Stimulated activated memory B cell treated with anti-CD40 and anti-IgM and Interleukin-4, amounts not matched to agents 10 μg/mL and 1 μg/mL and 100 μg/mL, for 72 hours (primary cell): ENCODE data around the gene CCAR1.
A peak's percentile ranks its signal among the peaks of the same experiment; 100 is the strongest.
"Not testable (repeated sequence)": the region's sequence is repeated elsewhere in the genome, so short reads cannot be mapped to it uniquely, and the experiment has no call there.

Source experiments
- ATAC-seq: fragments of 150-1000 bp; cut with Tn5 transposase; 2 replicates; pipeline ENCODE4 v1.10.0; 2021
- H3K27ac Mint-ChIP-seq: one replicate; pipeline ENCODE4 v1.8.0; 2022; ENCODE audit warnings: mild to moderate bottlenecking, mixed read lengths
- H3K27me3 Mint-ChIP-seq: one replicate; pipeline ENCODE4 v1.8.0; 2022; ENCODE audit warnings: mixed read lengths
- H3K36me3 Mint-ChIP-seq: one replicate; pipeline ENCODE4 v1.8.0; 2022; ENCODE audit warnings: mixed read lengths
- H3K4me1 Mint-ChIP-seq: one replicate; pipeline ENCODE4 v1.8.0; 2022; ENCODE audit warnings: mixed read lengths
- H3K4me3 Mint-ChIP-seq: one replicate; pipeline ENCODE4 v1.8.0; 2022; ENCODE audit warnings: mild to moderate bottlenecking, moderate library complexity, mixed read lengths
- H3K9me3 Mint-ChIP-seq: one replicate; pipeline ENCODE4 v1.8.0; 2022; ENCODE audit warnings: mixed read lengths

The CCAR1 gene, protein sequence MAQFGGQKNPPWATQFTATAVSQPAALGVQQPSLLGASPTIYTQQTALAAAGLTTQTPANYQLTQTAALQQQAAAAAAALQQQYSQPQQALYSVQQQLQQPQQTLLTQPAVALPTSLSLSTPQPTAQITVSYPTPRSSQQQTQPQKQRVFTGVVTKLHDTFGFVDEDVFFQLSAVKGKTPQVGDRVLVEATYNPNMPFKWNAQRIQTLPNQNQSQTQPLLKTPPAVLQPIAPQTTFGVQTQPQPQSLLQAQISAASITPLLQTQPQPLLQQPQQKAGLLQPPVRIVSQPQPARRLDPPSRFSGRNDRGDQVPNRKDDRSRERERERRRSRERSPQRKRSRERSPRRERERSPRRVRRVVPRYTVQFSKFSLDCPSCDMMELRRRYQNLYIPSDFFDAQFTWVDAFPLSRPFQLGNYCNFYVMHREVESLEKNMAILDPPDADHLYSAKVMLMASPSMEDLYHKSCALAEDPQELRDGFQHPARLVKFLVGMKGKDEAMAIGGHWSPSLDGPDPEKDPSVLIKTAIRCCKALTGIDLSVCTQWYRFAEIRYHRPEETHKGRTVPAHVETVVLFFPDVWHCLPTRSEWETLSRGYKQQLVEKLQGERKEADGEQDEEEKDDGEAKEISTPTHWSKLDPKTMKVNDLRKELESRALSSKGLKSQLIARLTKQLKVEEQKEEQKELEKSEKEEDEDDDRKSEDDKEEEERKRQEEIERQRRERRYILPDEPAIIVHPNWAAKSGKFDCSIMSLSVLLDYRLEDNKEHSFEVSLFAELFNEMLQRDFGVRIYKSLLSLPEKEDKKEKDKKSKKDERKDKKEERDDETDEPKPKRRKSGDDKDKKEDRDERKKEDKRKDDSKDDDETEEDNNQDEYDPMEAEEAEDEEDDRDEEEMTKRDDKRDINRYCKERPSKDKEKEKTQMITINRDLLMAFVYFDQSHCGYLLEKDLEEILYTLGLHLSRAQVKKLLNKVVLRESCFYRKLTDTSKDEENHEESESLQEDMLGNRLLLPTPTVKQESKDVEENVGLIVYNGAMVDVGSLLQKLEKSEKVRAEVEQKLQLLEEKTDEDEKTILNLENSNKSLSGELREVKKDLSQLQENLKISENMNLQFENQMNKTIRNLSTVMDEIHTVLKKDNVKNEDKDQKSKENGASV

DNA sequence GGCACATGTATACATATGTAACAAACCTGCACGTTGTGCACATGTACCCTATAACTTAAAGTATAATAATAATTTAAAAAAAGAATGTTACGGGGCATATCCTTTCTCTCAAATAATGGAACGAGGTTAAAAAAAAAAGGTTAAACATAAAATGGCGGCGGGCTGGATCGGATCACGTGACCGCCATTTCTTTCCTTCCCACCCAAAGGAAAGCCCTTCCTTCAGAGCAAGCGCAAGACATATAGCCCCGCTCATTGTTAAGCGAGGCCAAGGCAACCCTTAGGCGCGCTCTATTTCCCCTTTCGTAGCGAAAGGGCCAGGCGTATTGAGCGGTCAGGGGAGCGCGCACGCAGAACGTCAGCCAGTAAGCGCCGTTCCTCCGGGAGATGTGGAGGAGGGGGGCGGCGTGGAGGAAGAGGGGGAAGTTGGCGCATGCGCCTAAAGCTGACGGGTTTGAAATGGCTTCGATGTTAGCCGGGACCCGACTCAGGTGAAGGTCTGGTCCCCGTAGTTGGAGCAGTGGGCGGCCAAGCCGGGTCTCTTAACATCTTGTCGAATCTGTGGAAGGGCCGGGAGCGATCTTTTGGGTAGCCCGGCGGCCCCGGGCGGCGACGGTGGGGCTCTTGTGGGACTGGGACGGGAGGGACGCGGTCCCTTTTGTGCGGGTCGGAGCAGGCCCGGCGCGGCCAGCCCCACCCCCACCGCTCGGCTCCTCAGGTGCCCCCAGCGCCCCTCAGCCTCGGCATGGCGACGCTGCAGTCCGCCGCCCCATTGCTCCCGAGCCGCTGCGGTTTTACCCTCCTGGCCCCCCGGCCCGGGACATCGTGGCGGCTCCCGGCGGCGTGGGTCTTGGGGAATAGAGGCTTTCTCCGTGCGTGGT lies at the start of gene CCAR1:
Gene CCAR1 (plus strand): TSS at position 447 of the 880 bp plus-strand sequence. CDS start 1,266 bp downstream, outside the sequence.
- Mint-ChIP-seq H3K27me3 (no peaks in the 10 kb centered on the region), H3K27ac (peak within 1 kb of the TSS; percentile 84), H3K36me3 (peaks cover 15% of the 10 kb centered on the region), H3K4me1 (peaks cover 9% of the 10 kb centered on the region), H3K4me3 (peak within 1 kb of the TSS; percentile 81), H3K9me3 (no peaks in the 10 kb centered on the region)
- ATAC-seq: peak; percentile 100

DNA sequence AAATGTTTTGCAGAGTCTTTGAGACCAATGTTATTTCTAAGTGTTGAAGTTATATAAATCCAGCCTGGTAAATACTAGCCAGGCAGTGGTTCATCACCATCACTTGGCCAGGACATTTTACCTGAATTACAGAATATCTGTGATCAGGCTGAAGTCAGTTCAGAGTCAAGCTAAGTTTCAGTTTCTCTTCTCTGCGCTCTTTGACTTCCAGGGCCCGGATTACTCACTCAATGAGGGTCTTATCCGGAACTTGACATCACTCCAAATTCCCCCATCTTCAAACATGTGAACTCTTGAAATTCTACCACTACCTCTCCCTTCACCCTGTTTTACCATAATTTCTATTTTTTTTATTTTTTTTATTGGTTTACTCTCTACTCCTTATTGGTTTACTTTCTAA lies 36.6 kb upstream of the CCAR1 start:
- H3K4me1 Mint-ChIP-seq: peaks cover 13% of the 10 kb centered on the region
- H3K36me3 Mint-ChIP-seq: peaks cover 10% of the 10 kb centered on the region
- H3K4me3 Mint-ChIP-seq: peak overlapping the region; percentile 76
- no peaks in the 10 kb centered on the region for H3K27me3 Mint-ChIP-seq
- H3K27ac Mint-ChIP-seq: peak overlapping the region; percentile 86
- ATAC-seq: peak; percentile 73
- H3K9me3 Mint-ChIP-seq: no peaks in the 10 kb centered on the region

DNA sequence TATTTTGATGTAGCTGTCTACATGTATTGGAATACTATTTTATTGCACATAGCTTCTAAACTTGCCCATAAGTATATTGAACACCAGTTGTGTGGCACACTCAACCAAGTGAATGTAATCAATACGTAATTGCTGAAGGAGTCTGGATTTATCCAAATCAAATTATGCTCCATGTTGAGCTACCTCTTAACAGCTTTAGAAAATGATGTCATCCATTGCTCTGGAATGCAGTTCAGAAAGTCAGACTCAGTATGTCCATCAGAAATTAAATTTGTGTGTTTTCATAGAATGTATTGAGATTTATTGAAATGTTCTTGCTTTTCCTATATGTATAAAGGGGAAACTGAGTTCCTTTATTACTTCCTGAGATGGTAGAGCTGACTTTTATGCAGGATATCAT lies 25.0 kb upstream of the CCAR1 start:
- Mint-ChIP-seq H3K36me3 (peaks cover 7% of the 10 kb centered on the region), H3K9me3 (no peaks in the 10 kb centered on the region), H3K27ac (no peak overlapping the region), H3K4me1 (no peaks in the 10 kb centered on the region), H3K4me3 (no peak overlapping the region), H3K27me3 (no peaks in the 10 kb centered on the region)
- no peak for ATAC-seq

DNA sequence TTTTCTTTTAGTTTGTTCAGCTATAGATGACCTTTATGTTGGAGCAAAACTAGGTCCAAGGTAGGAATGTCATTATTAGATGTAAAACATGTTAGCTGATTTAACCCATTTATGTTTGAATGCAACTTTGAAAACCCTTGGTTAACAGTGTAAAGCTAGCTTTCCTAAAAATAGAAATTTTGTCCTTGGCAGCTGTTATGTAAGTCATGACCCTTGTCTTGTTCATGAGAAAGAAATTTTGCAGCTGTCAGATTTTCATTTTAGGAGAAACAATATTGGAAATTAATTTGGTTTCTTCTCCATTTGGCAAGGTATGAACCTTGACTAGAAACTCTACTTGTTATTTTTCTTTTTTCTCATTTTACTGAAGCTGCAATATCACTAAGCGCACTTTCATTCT lies 23.9 kb upstream of the CCAR1 start:
- ATAC-seq: no peak
- Mint-ChIP-seq H3K9me3 (no peaks in the 10 kb centered on the region), H3K4me3 (no peak overlapping the region), H3K27me3 (no peaks in the 10 kb centered on the region), H3K4me1 (no peaks in the 10 kb centered on the region), H3K27ac (no peak overlapping the region), H3K36me3 (no peaks in the 10 kb centered on the region)

DNA sequence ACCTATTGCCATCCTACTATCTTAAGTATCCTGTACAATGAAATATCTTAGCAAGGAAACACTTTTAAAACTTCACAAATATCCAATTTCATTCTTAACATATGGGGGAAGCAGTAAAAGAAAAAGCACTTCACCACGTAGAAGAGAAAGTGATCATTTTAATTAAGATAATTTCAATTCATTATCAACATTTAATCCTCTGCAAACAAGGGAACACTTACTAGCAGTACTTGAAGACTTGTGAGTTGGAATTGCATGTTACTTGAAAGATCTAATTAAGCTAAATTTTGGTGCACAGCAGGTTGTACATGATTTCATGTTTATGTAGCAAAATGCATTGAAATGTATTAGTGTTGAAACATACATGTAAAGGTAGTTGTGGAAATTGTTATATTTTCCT lies 20.8 kb upstream of the CCAR1 start:
- no peak for ATAC-seq
- Mint-ChIP-seq H3K4me3 (no peak overlapping the region), H3K9me3 (no peaks in the 10 kb centered on the region), H3K27ac (no peak overlapping the region), H3K36me3 (no peaks in the 10 kb centered on the region), H3K27me3 (no peaks in the 10 kb centered on the region), H3K4me1 (no peaks in the 10 kb centered on the region)

DNA sequence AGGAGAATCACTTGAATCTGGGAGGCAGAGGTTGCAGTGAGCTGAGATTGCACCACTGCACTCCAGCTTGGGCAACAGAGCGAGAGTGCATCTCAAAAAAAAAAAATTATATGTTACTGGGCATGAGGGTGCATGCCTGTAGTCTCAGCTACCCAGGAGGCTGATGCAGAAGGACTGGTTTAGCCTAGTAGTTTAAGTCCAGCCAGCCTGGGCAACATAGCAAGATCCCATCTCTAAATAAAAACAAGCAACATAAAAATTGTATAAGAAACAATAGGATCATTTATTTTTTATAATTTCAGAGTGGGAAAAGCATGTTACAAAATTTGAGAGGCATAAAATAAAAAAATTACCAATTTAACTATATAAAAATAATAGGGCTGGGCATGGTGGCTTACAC lies 15.5 kb upstream of the CCAR1 start:
- H3K27me3 Mint-ChIP-seq: no peaks in the 10 kb centered on the region
- no peaks in the 10 kb centered on the region for H3K4me1 Mint-ChIP-seq
- no peak overlapping the region for H3K27ac Mint-ChIP-seq
- H3K4me3 Mint-ChIP-seq: no peak overlapping the region
- H3K36me3 Mint-ChIP-seq: no peaks in the 10 kb centered on the region
- H3K9me3 Mint-ChIP-seq: no peaks in the 10 kb centered on the region
- ATAC-seq: no peak

DNA sequence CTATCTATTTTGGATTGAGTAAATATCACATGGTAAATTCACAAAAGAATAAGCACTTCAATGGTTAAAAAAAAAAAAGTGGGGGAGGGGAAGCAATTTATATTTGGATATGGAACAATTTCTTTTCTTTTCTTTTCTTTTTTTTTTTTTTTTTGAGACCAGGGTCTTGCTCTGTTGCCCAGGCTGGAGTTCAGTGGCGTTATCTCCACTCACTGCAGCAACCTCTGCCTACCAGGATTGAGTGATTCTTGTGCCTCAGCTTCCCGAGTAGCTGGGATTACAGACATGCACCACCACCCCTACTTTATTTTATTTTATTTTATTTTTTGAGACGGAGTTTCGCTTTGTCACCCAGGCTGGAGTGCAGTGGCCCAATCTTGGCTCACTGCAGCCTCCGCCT lies 12.1 kb upstream of the CCAR1 start:
- ATAC-seq, H3K4me3 Mint-ChIP-seq, H3K9me3 Mint-ChIP-seq, H3K36me3 Mint-ChIP-seq, H3K27me3 Mint-ChIP-seq, H3K27ac Mint-ChIP-seq, H3K4me1 Mint-ChIP-seq: not testable (repeated sequence)

DNA sequence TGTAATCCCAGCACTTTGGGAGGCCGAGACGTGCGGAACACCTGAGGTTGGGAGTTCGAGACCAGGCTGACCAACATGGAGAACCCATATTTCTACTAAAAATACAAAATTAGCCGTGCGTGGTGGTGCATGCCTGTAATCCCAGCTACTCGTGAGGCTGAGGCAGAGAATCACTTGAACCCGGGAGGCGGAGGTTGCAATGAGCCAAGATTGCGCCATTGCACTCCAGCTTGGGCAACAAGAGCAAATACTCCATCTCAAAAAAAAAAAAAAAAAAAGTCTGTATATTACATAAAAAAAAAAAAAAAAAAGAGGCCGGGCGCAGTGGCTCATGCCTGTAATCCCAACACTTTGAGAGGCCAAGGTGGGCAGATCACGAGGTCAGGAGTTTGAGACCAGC lies 8.0 kb upstream of the CCAR1 start:
- H3K36me3 Mint-ChIP-seq, H3K4me1 Mint-ChIP-seq, H3K9me3 Mint-ChIP-seq, H3K27me3 Mint-ChIP-seq, H3K27ac Mint-ChIP-seq, ATAC-seq, H3K4me3 Mint-ChIP-seq: not testable (repeated sequence)

DNA sequence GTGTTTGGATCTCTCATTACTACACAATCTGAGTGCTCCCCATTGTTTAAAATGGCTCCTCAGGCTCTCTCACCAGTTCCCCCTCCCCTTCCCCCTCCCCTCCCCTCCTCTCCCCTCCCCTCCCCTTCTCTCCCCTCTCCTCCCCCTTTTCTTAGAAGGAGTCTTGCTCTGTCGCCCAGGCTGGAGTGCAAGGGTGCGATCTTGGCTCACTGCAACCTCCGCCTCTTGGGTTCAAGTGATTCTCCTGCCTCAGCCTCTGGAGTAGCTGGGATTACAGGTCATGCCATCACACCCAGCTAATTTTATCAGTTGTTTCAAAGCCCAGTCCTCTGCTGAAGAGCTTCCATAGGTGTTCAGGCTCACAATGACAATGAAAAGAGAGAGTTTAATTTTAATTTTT lies 3.6 kb upstream of the CCAR1 start:
- no peak for ATAC-seq
- Mint-ChIP-seq H3K4me1 (peaks cover 7% of the 10 kb centered on the region), H3K4me3 (no peak overlapping the region), H3K27ac (no peak overlapping the region), H3K27me3 (no peaks in the 10 kb centered on the region), H3K9me3 (no peaks in the 10 kb centered on the region), H3K36me3 (peaks cover 4% of the 10 kb centered on the region)

DNA sequence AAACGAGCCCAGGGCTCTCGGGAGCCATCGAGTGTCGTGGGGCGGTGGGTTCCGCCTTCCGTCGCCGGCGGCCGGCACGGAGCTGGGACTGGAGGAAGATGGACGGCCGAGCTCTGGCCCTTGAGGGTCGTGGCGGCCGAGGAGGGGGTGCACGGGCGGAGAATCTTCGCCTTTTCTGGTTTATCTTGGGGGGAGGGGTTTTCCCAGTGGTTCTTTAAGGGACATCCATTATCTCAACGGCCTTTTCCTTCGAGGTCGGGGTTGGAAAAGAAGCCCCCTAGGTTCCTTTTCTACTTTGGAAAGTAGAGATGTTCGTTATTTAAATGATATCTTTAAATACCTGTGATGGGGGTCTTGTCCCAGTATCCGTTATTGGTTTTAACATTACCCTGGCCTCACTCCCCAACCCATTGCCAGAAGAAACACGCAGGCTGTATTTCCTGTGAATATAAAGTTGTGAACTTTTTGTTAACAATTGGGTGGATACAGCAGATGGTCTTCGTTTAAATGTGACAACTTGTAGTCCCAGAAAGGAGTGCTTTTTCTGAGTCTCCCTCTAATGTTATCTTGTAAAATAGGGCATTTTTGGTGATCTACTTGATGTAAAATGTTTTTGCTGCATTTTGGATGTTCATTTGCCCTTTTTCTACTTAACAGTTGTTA lies 765 bp downstream of the CCAR1 start:
- H3K27me3 Mint-ChIP-seq: no peaks in the 10 kb centered on the region
- H3K27ac Mint-ChIP-seq: peak overlapping the region; percentile 84
- H3K4me3 Mint-ChIP-seq: peak overlapping the region; percentile 81
- no peak for ATAC-seq
- peaks cover 9% of the 10 kb centered on the region for H3K4me1 Mint-ChIP-seq
- H3K9me3 Mint-ChIP-seq: no peaks in the 10 kb centered on the region
- H3K36me3 Mint-ChIP-seq: peaks cover 21% of the 10 kb centered on the region

DNA sequence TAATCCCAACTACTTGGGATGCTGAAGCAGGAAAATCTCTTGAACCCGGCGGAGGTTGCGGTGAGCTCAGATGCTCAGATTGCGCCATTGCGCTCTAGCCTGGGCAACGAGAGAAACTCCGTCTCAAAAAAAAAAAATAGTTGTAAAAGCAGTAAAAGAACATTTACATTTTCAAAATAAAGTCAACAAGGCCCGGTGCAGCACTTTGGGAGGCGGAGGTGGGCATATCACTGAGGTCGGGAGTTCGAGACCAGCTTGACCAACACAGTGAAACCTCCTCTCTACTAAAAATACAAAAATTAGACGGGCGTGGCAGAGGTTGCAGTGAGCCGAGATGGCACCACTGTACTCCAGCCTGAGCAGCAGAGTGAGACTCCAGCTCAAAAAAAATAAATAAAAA lies 4.0 kb downstream of the CCAR1 start:
- ATAC-seq: no peak
- peaks cover 9% of the 10 kb centered on the region for H3K4me1 Mint-ChIP-seq
- no peaks in the 10 kb centered on the region for H3K27me3 Mint-ChIP-seq
- H3K9me3 Mint-ChIP-seq: no peaks in the 10 kb centered on the region
- H3K27ac Mint-ChIP-seq: no peak overlapping the region
- no peak overlapping the region for H3K4me3 Mint-ChIP-seq
- peaks cover 35% of the 10 kb centered on the region for H3K36me3 Mint-ChIP-seq

DNA sequence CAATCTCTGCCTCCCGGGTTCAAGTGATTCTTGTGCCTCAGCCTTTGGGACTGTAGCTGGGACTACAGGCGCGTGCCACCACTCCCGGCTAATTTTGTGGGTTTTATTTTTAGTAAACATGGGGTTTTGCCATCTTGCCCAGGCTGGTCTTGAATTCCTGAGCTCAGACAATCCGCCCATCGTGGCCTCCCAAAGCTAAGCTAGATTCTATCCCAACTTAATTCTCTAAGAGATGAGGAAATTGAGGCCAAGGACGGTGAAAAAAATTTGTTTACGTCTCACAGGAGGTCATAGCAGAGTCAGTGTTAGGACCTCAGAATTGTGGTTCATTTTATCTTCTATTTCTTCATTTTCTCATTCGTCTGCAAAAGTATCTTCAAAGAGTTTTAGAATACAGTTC lies 6.1 kb downstream of the CCAR1 start:
- no peak overlapping the region for H3K27ac Mint-ChIP-seq
- peaks cover 41% of the 10 kb centered on the region for H3K36me3 Mint-ChIP-seq
- no peaks in the 10 kb centered on the region for H3K27me3 Mint-ChIP-seq
- no peak for ATAC-seq
- no peak overlapping the region for H3K4me3 Mint-ChIP-seq
- no peaks in the 10 kb centered on the region for H3K9me3 Mint-ChIP-seq
- peaks cover 5% of the 10 kb centered on the region for H3K4me1 Mint-ChIP-seq

DNA sequence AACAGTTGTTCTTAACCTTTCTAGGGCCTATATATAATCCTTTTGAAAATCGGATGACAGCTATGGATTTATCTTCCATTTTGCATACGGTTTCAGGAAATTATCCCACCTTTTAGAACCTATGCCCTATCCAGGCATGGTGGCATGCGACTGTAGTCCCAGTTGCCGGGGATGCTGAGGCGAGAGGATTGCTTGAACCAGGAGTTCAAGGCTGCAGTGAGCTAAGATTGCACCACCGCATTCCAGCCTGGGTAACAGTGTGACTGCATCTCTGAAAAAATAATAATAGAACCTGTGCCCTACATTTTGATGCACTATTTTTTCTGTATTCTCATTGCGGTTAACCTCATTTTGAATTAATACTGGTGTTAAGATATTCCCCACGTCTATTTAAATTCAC lies 11.6 kb downstream of the CCAR1 start:
- no peak for ATAC-seq
- Mint-ChIP-seq H3K4me3 (no peak overlapping the region), H3K27ac (no peak overlapping the region), H3K9me3 (no peaks in the 10 kb centered on the region), H3K4me1 (no peaks in the 10 kb centered on the region), H3K27me3 (no peaks in the 10 kb centered on the region), H3K36me3 (peaks cover 45% of the 10 kb centered on the region)

DNA sequence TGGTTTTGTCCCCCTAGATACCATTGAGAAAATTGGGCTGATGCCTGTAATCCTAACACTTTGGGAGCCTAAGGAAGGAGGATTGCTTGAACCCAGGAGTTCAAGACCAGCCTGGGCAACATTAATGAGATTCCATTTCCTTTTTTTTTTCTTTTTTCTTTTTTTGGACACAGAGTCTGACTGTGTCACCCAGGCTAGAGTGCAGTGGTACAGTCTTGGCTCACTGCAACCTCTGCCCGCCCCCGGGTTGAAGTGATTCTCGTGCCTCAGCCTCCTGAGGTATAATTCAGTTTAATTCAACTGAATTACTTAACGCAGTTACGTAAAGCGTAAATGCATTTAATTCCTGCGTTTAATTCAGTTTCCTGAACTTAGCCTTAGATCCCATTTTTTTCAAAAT lies 13.3 kb downstream of the CCAR1 start:
- H3K4me1 Mint-ChIP-seq: no peaks in the 10 kb centered on the region
- no peaks in the 10 kb centered on the region for H3K27me3 Mint-ChIP-seq
- no peak for ATAC-seq
- H3K27ac Mint-ChIP-seq: no peak overlapping the region
- H3K36me3 Mint-ChIP-seq: peaks cover 42% of the 10 kb centered on the region
- no peaks in the 10 kb centered on the region for H3K9me3 Mint-ChIP-seq
- H3K4me3 Mint-ChIP-seq: no peak overlapping the region
